ENCODE measurements around the gene TRIM38.
"Not testable (repeated sequence)": the region's sequence is repeated elsewhere in the genome, so short reads cannot be mapped to it uniquely, and the experiment has no call there.

TRIM38 gene

GRCh38 chr6:26008470-26008869, 45.9 kb downstream of the TRIM38 start:
- Histone ChIP-seq H3K4me3 (ENCODE audit: low read length, poor library complexity, severe bottlenecking) (no peak overlapping the region), H3K4me2 (ENCODE audit: low read depth, low read length, poor library complexity, severe bottlenecking) (no peak overlapping the region), H3K9ac (ENCODE audit: low read depth, low read length, poor library complexity, severe bottlenecking) (no peak overlapping the region), H3K27me3 (ENCODE audit: insufficient read depth, low read length, poor library complexity, severe bottlenecking) (no peaks in the 10 kb centered on the region), H2AFZ (ENCODE audit: low read length) (no peak overlapping the region), H4K20me1 (ENCODE audit: insufficient read depth, low read length, poor library complexity, severe bottlenecking) (peaks cover under 1% of the 10 kb centered on the region), H3F3A (ENCODE audit: low read depth) (no peaks in the 10 kb centered on the region), H3K36me3 (ENCODE audit: insufficient read depth, low read length) (no peaks in the 10 kb centered on the region), H3K4me1 (ENCODE audit: insufficient read depth, low read length, poor library complexity, severe bottlenecking) (peaks cover 22% of the 10 kb centered on the region), H3K79me2 (ENCODE audit: insufficient read depth, low read length) (no peaks in the 10 kb centered on the region), H3K9me2 (replicated peaks; ENCODE audit: low read depth, low read length) (no peaks in the 10 kb centered on the region), H3K9me3 (ENCODE audit: insufficient read depth, low read depth, low read length) (no peaks in the 10 kb centered on the region)
- TF ChIP-seq CTCF (conservative IDR thresholded peaks at IDR 0.05; ENCODE audit: low read length) (no peak), EZH2phosphoT487 (IDR thresholded peaks at IDR 0.05; ENCODE audit: borderline replicate concordance) (no peak)

- no peaks in the 10 kb centered on the region for H3F3A ChIP-seq (ENCODE audit: low read depth)
- H3K4me2 ChIP-seq (ENCODE audit: low read depth, low read length, poor library complexity, severe bottlenecking): no peak overlapping the region
- no peaks in the 10 kb centered on the region for H3K79me2 ChIP-seq (ENCODE audit: insufficient read depth, low read length)
- H3K4me3 ChIP-seq (ENCODE audit: low read length, poor library complexity, severe bottlenecking): no peak overlapping the region
- H3K9me3 ChIP-seq (ENCODE audit: insufficient read depth, low read depth, low read length): no peaks in the 10 kb centered on the region
- no peak for TF ChIP-seq CTCF (conservative IDR thresholded peaks at IDR 0.05; ENCODE audit: low read length)
- no peak for TF ChIP-seq EZH2phosphoT487 (IDR thresholded peaks at IDR 0.05; ENCODE audit: borderline replicate concordance)
- no peaks in the 10 kb centered on the region for H3K27me3 ChIP-seq (ENCODE audit: insufficient read depth, low read length, poor library complexity, severe bottlenecking)
- H4K20me1 ChIP-seq (ENCODE audit: insufficient read depth, low read length, poor library complexity, severe bottlenecking): no peaks in the 10 kb centered on the region
- no peaks in the 10 kb centered on the region for H3K9me2 ChIP-seq (replicated peaks; ENCODE audit: low read depth, low read length)
- H2AFZ ChIP-seq (ENCODE audit: low read length): no peak overlapping the region
- H3K9ac ChIP-seq (ENCODE audit: low read depth, low read length, poor library complexity, severe bottlenecking): no peak overlapping the region
- peaks cover 22% of the 10 kb centered on the region for H3K4me1 ChIP-seq (ENCODE audit: insufficient read depth, low read length, poor library complexity, severe bottlenecking)
- no peaks in the 10 kb centered on the region for H3K36me3 ChIP-seq (ENCODE audit: insufficient read depth, low read length)
These were observed 47.2 kb downstream of the TRIM38 start for GRCh38 chr6:26009817-26010216.

- no peaks in the 10 kb centered on the region for H3K27me3 ChIP-seq (ENCODE audit: insufficient read depth, low read length, poor library complexity, severe bottlenecking)
- no peaks in the 10 kb centered on the region for H3K79me2 ChIP-seq (ENCODE audit: insufficient read depth, low read length)
- peaks cover 8% of the 10 kb centered on the region for H3K4me1 ChIP-seq (ENCODE audit: insufficient read depth, low read length, poor library complexity, severe bottlenecking)
- H3K9me3 ChIP-seq (ENCODE audit: insufficient read depth, low read depth, low read length): no peaks in the 10 kb centered on the region
- no peaks in the 10 kb centered on the region for H3K9me2 ChIP-seq (replicated peaks; ENCODE audit: low read depth, low read length)
- no peak overlapping the region for H3K9ac ChIP-seq (ENCODE audit: low read depth, low read length, poor library complexity, severe bottlenecking)
- TF ChIP-seq EZH2phosphoT487 (IDR thresholded peaks at IDR 0.05; ENCODE audit: borderline replicate concordance): no peak
- H3K4me2 ChIP-seq (ENCODE audit: low read depth, low read length, poor library complexity, severe bottlenecking): no peak overlapping the region
- H2AFZ ChIP-seq (ENCODE audit: low read length): no peak overlapping the region
- H3K4me3 ChIP-seq (ENCODE audit: low read length, poor library complexity, severe bottlenecking): no peak overlapping the region
- H3K36me3 ChIP-seq (ENCODE audit: insufficient read depth, low read length): no peaks in the 10 kb centered on the region
- no peaks in the 10 kb centered on the region for H3F3A ChIP-seq (ENCODE audit: low read depth)
- no peaks in the 10 kb centered on the region for H4K20me1 ChIP-seq (ENCODE audit: insufficient read depth, low read length, poor library complexity, severe bottlenecking)
These were observed 49.5 kb downstream of the TRIM38 start for GRCh38 chr6:26012061-26012460.

GRCh38 chr6:26014386-26014785, 51.8 kb downstream of the TRIM38 start:
- H4K20me1 ChIP-seq (ENCODE audit: insufficient read depth, low read length, poor library complexity, severe bottlenecking); H3K4me2 ChIP-seq (ENCODE audit: low read depth, low read length, poor library complexity, severe bottlenecking); H2AFZ ChIP-seq (ENCODE audit: low read length); H3F3A ChIP-seq (ENCODE audit: low read depth); H3K9ac ChIP-seq (ENCODE audit: low read depth, low read length, poor library complexity, severe bottlenecking); H3K27me3 ChIP-seq (ENCODE audit: insufficient read depth, low read length, poor library complexity, severe bottlenecking); H3K4me3 ChIP-seq (ENCODE audit: low read length, poor library complexity, severe bottlenecking); H3K9me3 ChIP-seq (ENCODE audit: insufficient read depth, low read depth, low read length); H3K36me3 ChIP-seq (ENCODE audit: insufficient read depth, low read length); H3K79me2 ChIP-seq (ENCODE audit: insufficient read depth, low read length); H3K9me2 ChIP-seq (replicated peaks; ENCODE audit: low read depth, low read length); H3K4me1 ChIP-seq (ENCODE audit: insufficient read depth, low read length, poor library complexity, severe bottlenecking): not testable (repeated sequence)

Measured in Loucy (cell line).